ENCODE data around the gene CEBPA.

GRCh38 chr19:33284146-33284643 lies 18.1 kb downstream of the CEBPA start:
- TF ChIP-seq EP300 (IDR thresholded peaks at IDR 0.05) (no peak), POLR2AphosphoS5 (IDR thresholded peaks at IDR 0.05) (no peak)

All from suprapubic skin (tissue), 4 donors.